DND-41 (cell line): ENCODE data around the gene PPP1R11.

Experiments
- ATAC-seq: fragments of 200-7000 bp; cut with Tn5 transposase; 3 replicates; pipeline ENCODE4 v1.9.1; 2021; ENCODE audit warnings: low read depth; ENCODE audit not compliant: insufficient read depth
- DNase-seq: peaks from one replicate; pipeline ENCODE4 v3.0.0-alpha.2; 2020
- H2AFZ ChIP-seq: 2 replicates; pipeline ENCODE4 v1.6.0; 2012; ENCODE audit warnings: low read depth, low read length
- H3K27ac ChIP-seq: 2 replicates; pipeline ENCODE4 v1.5.1; 2012; ENCODE audit warnings: low read length, inconsistent platforms
- H3K27me3 ChIP-seq: fragments of 200-600 bp; sonication (generic); 2 replicates; pipeline ENCODE4 v1.6.0; 2012; ENCODE audit warnings: low read length, mild to moderate bottlenecking, inconsistent platforms; ENCODE audit not compliant: insufficient read depth, poor library complexity
- H3K36me3 ChIP-seq: 2 replicates; pipeline ENCODE4 v1.5.1; 2012; ENCODE audit warnings: low read length, inconsistent platforms; ENCODE audit not compliant: insufficient read depth
- H3K4me1 ChIP-seq: 2 replicates; pipeline ENCODE4 v1.5.1; 2012; ENCODE audit warnings: mild to moderate bottlenecking, low read length; ENCODE audit not compliant: insufficient read depth
- H3K4me2 ChIP-seq: 2 replicates; pipeline ENCODE4 v1.6.0; 2012; ENCODE audit warnings: mild to moderate bottlenecking, moderate library complexity, low read length, inconsistent platforms; ENCODE audit not compliant: insufficient read depth
- H3K4me3 ChIP-seq, 2 experiments: fragments of 200-600 bp in 1 of 2; shearing (Covaris generic) in 1 of 2; 2 replicates each; pipeline ENCODE4 v1.5.1; 2012 to 2016; ENCODE audit warnings: inconsistent platforms in 2 of 2, low read length in 2 of 2, mild to moderate bottlenecking in 2 of 2, low read depth in 1 of 2, moderate library complexity in 1 of 2
- H3K79me2 ChIP-seq: 2 replicates; pipeline ENCODE4 v1.6.0; 2012; ENCODE audit warnings: low read length, inconsistent platforms; ENCODE audit not compliant: insufficient read depth
- H3K9ac ChIP-seq: 2 replicates; pipeline ENCODE4 v1.6.0; 2012; ENCODE audit warnings: low read depth, mild to moderate bottlenecking, inconsistent platforms, low read length, moderate library complexity
- H3K9me3 ChIP-seq: 2 replicates; pipeline ENCODE4 v1.5.1; 2012; ENCODE audit warnings: low read length, moderate library complexity, mild to moderate bottlenecking, inconsistent platforms; ENCODE audit not compliant: insufficient read depth, severe bottlenecking
- H4K20me1 ChIP-seq: 2 replicates; pipeline ENCODE4 v1.6.0; 2012; ENCODE audit warnings: low read length; ENCODE audit not compliant: insufficient read depth
- EZH2 ChIP-seq: IDR thresholded peaks from 3 replicates; pipeline ENCODE4 v1.6.1; 2012; ENCODE audit warnings: borderline replicate concordance, low read depth, mild to moderate bottlenecking, moderate library complexity, low read length, inconsistent platforms; ENCODE audit not compliant: severe bottlenecking
- TF ChIP-seq, protein P1 (sequence below): IDR thresholded peaks from 2 replicates; pipeline ENCODE4 v1.5.1; 2012; ENCODE audit warnings: borderline replicate concordance, low read length, moderate library complexity, mild to moderate bottlenecking; ENCODE audit not compliant: poor library complexity, severe bottlenecking; ENCODE audit errors: extremely low read depth

PPP1R11 gene

GRCh38 chr6:30112402-30112994 lies 45.5 kb downstream of the PPP1R11 start:
- Histone ChIP-seq H2AFZ (no peak overlapping the region), H3K79me2 (no peaks in the 10 kb centered on the region), H3K9ac (no peak overlapping the region), H3K27me3 (peaks cover 42% of the 10 kb centered on the region), H3K4me2 (no peak overlapping the region), H3K36me3 (no peaks in the 10 kb centered on the region), H3K4me3 (no peak overlapping the region), H4K20me1 (no peaks in the 10 kb centered on the region), H3K27ac (no peak overlapping the region), H3K4me1 (no peaks in the 10 kb centered on the region), H3K9me3 (no peaks in the 10 kb centered on the region)
- TF ChIP-seq, protein P1, sequence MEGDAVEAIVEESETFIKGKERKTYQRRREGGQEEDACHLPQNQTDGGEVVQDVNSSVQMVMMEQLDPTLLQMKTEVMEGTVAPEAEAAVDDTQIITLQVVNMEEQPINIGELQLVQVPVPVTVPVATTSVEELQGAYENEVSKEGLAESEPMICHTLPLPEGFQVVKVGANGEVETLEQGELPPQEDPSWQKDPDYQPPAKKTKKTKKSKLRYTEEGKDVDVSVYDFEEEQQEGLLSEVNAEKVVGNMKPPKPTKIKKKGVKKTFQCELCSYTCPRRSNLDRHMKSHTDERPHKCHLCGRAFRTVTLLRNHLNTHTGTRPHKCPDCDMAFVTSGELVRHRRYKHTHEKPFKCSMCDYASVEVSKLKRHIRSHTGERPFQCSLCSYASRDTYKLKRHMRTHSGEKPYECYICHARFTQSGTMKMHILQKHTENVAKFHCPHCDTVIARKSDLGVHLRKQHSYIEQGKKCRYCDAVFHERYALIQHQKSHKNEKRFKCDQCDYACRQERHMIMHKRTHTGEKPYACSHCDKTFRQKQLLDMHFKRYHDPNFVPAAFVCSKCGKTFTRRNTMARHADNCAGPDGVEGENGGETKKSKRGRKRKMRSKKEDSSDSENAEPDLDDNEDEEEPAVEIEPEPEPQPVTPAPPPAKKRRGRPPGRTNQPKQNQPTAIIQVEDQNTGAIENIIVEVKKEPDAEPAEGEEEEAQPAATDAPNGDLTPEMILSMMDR = no peak
- no peak for TF ChIP-seq EZH2
- DNase-seq (no peak), ATAC-seq (no peak)

DNA sequence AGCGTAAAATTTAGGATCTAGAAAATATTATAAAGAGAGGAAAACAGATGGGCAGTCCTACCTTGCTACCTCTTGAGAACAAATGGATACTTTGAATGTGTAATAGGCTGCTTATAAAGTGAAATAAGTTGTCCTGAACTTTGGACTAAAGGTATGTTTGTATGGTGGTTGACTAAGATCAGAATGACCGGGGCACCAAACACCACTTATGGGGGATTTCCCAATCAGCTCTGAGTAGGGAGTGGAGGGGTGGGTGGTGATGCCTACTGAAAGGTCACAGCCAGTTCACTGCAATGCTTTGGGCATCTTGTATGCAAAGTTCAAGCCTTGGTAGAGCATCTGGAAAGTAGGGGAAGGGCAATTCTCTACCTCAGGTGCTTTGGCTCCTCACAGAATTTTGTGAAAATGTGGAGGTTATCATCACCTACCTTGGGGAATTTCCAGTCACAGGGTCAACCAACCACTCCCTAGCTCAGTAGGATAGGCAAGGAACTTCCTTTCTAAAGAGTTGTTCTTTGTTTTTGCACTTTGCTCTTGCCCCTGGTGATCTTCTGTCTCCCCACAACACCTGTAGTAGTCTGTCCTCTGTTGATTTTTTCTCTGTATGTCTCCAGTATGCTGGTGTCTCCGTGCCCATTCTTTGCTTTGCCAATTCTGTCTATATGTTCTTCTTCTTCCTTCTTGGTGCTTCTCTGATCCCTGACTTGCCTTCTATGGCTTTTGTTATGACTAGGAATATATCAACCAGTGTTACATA lies 46.2 kb downstream of the PPP1R11 start, which contains the start of gene TRIM31:
Gene TRIM31, minus strand, starts transcription at position 88 of the 757 bp plus-strand sequence. CDS start 285 bp downstream, outside the sequence.
- no peak for ATAC-seq
- no peaks in the 10 kb centered on the region for H3K4me1 ChIP-seq
- DNase-seq = no peak
- no peaks in the 10 kb centered on the region for H3K9me3 ChIP-seq
- H3K4me2 ChIP-seq = no peak within 1 kb of the TSS
- H3K36me3 ChIP-seq = no peaks in the 10 kb centered on the region
- no peak for TF ChIP-seq EZH2
- TF ChIP-seq, protein P1 = no peak
- no peaks in the 10 kb centered on the region for H4K20me1 ChIP-seq
- H3K27me3 ChIP-seq = peaks cover 37% of the 10 kb centered on the region
- H3K9ac ChIP-seq = no peak within 1 kb of the TSS
- no peak within 1 kb of the TSS for H2AFZ ChIP-seq
- H3K27ac ChIP-seq = no peak within 1 kb of the TSS
- no peak within 1 kb of the TSS for H3K4me3 ChIP-seq
- no peaks in the 10 kb centered on the region for H3K79me2 ChIP-seq

- no peak overlapping the region for H3K4me2 ChIP-seq
- no peak for ATAC-seq
- H3K9me3 ChIP-seq = no peaks in the 10 kb centered on the region
- no peak overlapping the region for H3K4me3 ChIP-seq
- DNase-seq = no peak
- no peak overlapping the region for H2AFZ ChIP-seq
- H3K79me2 ChIP-seq = no peaks in the 10 kb centered on the region
- peaks cover 36% of the 10 kb centered on the region for H3K27me3 ChIP-seq
- no peaks in the 10 kb centered on the region for H4K20me1 ChIP-seq
- no peaks in the 10 kb centered on the region for H3K4me1 ChIP-seq
- H3K27ac ChIP-seq = no peak overlapping the region
- TF ChIP-seq EZH2 = no peak
- TF ChIP-seq, protein P1 = no peak
- H3K9ac ChIP-seq = no peak overlapping the region
- no peaks in the 10 kb centered on the region for H3K36me3 ChIP-seq
Measured at GRCh38 chr6:30113841-30114240, 46.8 kb downstream of the PPP1R11 start.
